NCI-H345 (cell line): Measurements from ENCODE around the gene ZNF385D.

ENCODE experiments used
- DNase-seq: peaks from one replicate; lab custom pipeline; 2025; lab: John Stamatoyannopoulos, UW

ZNF385D gene

DNA sequence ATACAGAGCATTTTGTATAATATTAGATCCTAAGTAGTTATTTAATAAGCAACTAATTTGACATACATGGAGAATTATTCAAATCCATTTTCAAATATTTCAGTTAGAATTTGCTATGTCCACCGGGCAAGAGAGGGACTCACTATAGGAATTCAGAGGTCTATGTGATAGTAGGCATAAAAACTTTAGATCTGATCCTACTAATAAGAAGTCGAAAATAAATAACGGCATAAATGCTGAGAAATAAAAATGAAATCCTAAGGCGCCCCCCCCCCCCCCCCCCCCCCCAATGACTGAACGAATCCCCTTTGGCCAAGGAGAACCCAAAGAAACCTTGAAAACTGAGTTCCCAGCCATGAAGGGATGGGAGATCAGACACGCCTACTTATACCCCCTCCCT is 80.6 kb downstream of the ZNF385D start:
- DNase-seq = no peak

DNA sequence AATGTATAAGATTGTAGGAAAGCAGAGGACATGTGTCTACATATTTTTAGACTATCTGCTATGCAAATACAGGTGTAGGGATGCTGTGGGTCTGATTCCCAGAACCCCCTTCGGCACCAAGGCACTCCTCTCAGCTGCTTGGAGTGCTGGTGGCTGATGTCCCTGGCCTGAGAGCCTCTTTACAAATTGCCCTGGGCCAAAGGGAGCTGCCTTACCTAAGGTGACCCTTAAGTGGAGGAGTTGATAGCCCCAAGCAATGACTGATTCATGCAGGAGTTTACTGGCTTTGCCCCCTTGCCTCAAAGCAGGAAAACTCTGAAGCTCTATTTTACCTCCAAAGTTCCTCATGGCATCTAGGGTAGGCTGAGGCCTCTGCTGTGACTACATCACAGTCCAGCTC is 83.0 kb downstream of the ZNF385D start:
- no peak for DNase-seq

- no peak for DNase-seq
Observed at GRCh38 chr3:21665444-21666100, 85.4 kb downstream of the ZNF385D start.

DNA sequence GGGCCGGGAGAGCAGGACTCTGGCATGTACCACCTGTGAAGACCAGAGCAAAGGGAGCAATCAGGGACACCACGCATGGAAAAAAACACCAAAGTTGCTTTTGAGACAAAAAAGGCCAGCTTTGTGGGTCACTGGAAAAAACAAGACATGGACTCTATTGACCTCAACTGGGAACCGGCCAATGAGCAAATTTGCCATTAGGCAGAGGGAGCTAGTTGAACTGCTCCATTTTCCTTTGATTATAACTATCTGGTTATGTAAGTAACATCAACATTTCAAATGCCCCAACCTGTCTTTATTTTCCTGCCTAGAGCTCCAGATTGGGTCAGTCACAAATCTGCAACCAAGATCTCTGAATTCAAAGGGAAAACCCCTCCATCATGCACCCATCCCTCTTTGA is 86.0 kb downstream of the ZNF385D start:
- DNase-seq = no peak

DNA sequence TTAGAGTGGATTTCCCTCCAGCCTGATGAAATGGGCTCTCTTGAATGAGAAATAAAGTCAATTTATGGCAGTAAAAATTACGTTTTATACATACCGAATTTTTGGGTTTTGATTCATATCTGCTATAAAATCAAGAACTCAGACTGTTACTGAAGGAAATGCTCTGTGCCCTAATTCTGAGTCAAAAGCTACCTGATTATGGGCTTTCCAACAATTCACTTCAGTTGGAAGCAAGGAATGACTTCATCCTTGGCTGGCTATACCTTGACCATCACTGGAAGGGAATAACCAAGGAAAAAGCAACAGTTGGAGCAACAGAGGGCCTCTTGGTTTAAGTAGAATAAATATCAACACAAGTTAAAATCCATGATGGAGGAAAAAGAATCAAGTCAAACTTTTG is 88.6 kb downstream of the ZNF385D start:
- DNase-seq = no peak

DNA sequence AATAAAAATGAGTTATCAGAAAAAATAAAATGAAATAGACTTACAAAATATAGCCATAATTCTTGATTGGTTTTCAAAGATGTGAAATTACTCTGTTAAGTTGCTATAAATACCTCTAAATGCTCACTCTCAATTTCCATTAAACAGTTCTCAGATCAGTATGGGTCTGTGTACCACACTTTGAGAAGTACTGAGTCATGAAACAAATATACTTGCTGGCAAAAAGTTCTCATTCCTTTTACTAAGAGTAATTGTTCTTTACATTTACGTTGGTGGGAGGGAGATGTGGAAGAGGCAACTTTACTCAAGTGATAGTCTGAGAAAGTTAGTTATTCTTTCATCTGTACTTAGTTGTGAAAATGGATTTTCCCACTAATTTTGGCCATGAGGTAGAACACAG is 96.3 kb downstream of the ZNF385D start:
- DNase-seq = no peak

DNA sequence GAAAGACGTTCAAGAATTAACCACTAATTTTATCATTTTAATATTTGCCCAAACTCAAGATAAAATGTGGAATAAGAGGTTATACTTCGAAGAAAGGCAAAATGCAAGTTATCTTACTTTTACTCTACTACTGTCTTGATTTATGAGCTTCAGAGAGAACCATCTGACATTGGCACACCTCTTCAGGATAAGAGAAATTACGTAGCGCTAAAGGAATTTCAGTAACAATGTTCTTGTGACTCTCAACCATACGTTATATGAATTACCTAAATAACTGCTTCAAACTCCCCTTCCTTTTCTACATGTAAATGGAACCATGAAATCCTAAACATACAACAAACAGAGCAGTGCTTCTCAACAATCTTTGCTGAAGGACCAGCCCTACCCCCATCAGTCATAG is 96.8 kb downstream of the ZNF385D start:
- no peak for DNase-seq

DNA sequence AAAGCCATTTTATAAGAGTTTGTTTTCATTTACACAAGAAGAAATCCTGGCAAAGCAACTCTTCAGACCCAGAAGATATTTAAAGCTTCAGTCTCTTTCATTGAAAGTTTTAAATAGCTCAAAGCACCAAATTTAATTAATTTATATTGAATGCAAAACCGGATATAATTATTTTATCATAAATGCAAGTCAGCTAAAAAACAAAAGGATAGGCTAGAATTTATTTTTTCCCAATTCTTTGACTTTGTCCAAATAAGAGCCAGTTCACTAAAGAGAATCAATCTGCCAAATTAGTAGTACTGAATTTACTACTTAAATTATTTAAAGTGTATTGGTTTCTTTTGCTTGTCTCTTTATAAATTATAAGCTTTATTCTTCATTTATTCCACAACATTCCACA is 101.5 kb downstream of the ZNF385D start:
- DNase-seq = no peak

DNA sequence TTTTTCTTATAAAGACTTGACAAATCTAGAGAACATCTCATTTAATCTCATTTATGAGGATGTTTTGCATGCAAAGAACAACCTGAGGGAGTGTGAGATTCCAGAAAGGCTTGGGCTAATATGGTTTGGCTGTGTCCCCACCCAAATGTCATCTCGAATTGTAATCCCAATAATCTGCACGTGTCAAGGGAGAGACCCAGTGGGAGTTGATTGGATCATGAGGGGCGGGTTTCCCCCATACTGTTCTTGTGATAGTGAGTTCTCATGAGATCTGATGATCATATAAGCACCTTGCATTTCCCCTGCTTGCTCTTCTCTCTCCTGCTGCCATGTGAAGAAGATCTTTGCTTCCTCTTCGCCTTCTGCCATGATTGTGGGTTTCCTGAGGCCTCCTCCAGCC is 103.0 kb downstream of the ZNF385D start:
- no peak for DNase-seq

DNA sequence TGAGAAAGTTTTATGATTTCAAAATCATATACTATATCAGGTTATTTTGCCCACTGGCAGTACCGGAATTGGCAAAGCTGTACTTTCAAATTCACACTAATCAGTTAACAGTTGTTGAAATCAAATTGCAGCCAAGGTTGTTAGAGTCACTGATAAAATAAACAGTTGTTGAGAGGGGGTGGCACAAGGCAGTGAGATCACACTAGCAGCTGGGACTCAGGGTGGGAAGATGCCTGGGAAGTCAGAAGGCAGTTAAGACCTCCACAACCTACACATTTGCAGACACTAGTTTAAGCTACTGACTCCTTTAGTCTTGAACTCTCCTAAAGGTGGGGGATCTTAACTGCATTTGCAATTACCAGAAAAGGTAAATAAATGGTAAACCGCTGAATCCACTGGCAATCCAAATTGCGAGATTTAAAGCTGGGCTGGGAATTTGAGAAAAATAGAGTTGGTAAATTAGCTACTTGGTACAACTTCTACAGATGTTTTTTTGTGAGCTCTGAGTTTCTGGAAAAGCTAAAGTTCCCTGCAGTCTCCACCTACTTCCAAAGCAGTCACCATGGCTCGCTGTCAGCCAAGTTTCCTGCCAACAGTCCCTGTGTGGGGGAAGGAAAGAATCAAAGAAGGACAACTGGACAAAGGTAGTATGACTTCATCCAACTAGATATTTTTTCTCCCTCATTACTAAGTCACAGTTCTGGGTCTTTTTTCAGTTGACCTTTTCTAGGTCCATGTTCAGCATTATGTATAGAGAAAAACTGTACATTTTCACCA is 105.7 kb downstream of the ZNF385D start:
- no peak for DNase-seq

DNA sequence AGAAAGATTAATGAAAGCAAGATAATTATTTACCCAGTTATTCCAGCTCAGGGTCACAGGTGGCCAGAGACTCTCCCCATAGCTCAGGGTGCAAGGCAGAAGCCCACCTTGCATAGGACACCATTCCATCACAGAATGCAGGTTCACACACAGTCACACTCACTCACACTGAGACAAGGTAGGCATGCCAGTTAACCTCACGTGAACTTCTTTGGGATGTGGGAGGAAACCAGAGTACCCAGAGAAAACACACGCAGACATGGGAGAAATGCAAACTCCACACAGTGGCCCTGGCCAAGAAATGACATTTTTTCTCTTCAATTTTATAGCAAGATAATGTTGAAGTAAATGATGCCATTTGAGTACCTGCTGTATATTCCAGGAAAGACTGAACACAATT is 106.7 kb downstream of the ZNF385D start:
- DNase-seq = no peak

GRCh38 chr3:21643752-21644151 is 107.3 kb downstream of the ZNF385D start:
- DNase-seq = no peak

- no peak for DNase-seq
Observed at GRCh38 chr3:21642433-21642832, 108.6 kb downstream of the ZNF385D start.

DNA sequence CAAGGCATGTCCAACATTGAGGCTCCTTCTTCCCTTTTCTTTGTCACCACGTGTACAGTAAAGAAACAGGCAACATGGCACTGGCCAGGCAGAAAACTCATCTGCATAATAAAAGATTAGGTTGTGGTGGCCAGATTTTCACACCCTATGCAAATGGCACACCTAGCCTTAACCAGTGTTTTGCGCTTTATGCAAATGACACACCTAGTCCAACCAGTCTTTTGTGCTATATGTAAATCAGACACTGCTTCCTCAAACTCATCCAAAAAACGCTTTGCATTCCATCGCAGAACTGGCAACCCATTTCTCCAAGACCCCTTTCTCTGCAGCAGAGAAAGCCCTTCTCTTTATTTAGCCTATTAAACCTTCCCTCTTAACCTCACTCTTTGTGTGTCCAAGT is 109.1 kb downstream of the ZNF385D start:
- DNase-seq = no peak

- DNase-seq = no peak
Observed at GRCh38 chr3:21638488-21638887, 112.5 kb downstream of the ZNF385D start.

DNA sequence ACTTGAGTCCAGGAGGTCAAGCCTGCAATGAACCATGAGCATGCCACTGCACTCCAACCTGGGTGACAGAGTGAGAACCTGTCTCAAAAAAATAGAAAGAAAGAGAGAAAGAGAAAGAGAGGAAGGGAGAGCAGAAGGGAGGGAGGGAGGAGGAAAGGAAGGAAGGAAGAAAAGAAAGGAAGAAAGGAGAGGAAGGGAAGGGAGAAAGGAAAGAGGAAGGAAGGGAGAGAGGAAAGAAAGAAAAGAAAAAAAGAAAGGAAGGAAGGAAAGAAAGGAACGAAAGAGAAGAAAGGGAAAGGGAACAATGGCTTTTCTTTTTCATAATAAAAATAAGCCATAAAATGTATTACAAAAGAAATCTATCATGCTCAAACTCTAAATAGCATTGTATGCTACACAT is 116.9 kb downstream of the ZNF385D start:
- no peak for DNase-seq

GRCh38 chr3:21624524-21624923 is 126.5 kb downstream of the ZNF385D start:
- DNase-seq = no peak

GRCh38 chr3:21621181-21621651 is 129.8 kb downstream of the ZNF385D start:
- no peak for DNase-seq

DNA sequence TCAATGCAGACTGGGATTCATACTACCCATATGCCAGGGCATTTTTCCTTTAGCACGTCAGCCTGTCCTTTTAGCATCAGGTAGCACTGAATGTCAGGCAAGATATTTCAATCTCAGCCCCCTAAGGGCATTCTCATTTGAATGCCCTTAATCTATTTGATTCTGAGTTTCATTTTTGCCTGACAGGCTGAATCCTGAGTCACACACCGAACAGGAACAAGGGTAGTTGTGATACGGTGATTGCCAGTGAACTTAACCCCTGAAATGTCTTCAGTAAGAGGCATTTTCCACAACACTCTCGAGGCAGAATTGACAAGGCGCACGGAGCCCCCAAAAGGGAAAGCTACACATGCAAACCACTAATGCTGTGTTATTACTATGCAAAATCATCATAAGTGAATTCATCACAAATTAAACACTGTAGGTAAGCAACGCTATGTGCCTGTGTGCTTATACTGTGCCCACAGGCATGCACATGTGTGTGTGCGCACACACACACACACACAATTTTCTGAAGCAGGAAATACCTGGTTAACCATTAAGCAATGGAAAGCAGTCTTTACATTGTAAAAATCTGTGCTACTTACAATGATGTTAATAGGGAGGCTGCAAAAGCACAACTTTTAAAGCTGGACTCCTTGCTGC is 130.4 kb downstream of the ZNF385D start:
- DNase-seq = no peak

- DNase-seq = no peak
Observed at GRCh38 chr3:21618695-21619094, 132.3 kb downstream of the ZNF385D start.

DNA sequence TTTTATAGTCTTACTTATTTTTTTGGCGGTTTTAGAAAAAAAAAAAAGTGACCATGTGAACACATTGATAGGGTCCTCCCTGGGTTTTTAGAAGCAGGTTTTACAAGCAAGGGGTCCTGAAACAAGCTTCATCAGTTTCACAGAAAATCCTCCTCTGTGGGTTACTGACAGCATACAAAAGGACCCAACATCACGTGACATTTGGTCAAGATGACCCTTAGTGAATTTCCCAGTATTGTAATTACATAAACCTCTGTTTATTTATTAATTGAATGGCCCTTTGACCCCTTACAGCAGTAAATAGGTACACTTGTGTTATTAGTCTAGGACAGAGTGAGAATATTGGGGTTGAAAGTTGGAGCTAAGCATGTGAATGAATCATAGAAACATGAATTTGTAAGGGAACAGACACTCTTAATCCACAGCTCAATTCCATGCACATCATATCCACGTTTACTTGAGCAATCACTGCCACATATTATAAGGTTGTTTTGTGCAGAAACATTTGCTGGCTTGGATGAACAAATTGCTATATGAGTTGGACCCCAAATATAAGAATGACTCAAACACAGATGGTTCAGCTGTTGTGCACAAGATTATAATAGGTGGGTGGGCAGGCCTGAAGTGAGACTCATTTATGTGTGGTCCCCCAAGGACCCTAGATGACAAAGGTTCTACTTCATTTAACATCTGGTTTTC is 137.5 kb downstream of the ZNF385D start:
- DNase-seq = no peak

DNA sequence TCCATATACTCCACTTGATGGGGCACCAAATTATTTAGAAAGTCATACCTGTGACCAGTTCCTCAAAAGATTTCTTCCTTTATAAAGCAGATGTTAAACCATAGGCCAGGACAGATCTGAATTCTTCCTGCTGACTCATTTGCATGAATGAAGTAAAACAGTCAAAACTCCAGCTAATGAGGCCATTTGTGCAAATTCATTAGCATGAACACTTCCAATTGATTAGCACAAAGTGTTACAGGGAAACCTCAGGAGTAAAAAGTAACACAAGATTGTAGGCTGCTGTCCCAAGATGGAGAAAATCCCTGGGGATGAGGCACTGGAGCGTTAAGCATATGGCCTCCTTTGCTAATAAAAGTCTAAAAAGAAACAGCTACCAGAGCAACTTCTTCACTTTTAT is 149.8 kb downstream of the ZNF385D start:
- DNase-seq = no peak

DNA sequence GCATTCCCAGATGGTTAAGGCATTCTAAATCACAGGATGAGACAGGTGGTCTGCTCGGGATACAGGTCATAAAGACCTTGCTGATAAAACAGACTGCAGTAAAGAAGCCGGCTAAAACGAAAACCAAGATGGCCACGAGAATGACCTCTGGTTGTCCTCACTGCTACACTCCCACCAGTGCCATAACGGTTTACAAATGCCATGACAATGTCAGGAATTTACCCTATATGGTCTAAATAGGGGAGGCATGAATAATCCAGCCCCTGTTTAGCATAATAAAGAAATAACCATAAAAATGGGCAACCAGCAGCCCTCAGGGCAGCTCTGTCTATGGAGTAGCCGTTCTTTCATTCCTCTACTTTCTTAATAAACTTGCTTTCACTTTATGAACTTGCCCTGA is 151.1 kb downstream of the ZNF385D start:
- DNase-seq = no peak
